SK-N-MC (cell line): ENCODE results near the gene SIVA1.
A peak's percentile ranks its signal among the peaks of the same experiment; 100 is the strongest.

Experiments
- DNase-seq: peaks from one replicate; pipeline ENCODE4 v3.0.0-alpha.2; 2011; ENCODE audit warnings: low read depth, low spot score
- H3K27ac ChIP-seq: fragments of 200-600 bp; sonication (generic); 2 replicates; pipeline ENCODE4 v1.5.1; 2016; ENCODE audit warnings: mixed run types
- H3K36me3 ChIP-seq: fragments of 200-600 bp; sonication (generic); 2 replicates; pipeline ENCODE4 v1.6.1; 2017; ENCODE audit warnings: antibody characterized with exemption, low read length, mixed read lengths; ENCODE audit not compliant: insufficient read depth
- H3K4me3 ChIP-seq: fragments of 200-600 bp; sonication (generic); 2 replicates; pipeline ENCODE4 v1.5.1; 2016
- H3K9ac ChIP-seq: fragments of 200-600 bp; sonication (generic); 2 replicates; pipeline ENCODE4 v1.8.0; 2017; ENCODE audit warnings: mixed run types, mixed read lengths; ENCODE audit not compliant: insufficient read length
- H3K9me3 ChIP-seq: fragments of 200-600 bp; sonication (generic); 2 replicates; pipeline ENCODE4 v1.6.1; 2017; ENCODE audit warnings: low read depth, mild to moderate bottlenecking, antibody characterized with exemption, low read length, moderate library complexity, mixed read lengths
- EZH2 ChIP-seq: fragments of 200-600 bp; sonication (generic); IDR thresholded peaks from one replicate; pipeline ENCODE4 v1.6.1; 2017; ENCODE audit warnings: antibody characterized with exemption
- FOXP2 ChIP-seq: optimal IDR thresholded peaks from 2 replicates; pipeline ENCODE3; 2011; ENCODE audit warnings: mild to moderate bottlenecking, moderate library complexity; ENCODE audit not compliant: insufficient read depth; ENCODE audit errors: extremely low read length, control extremely low read depth
- POLR2AphosphoS5 ChIP-seq: IDR thresholded peaks from 2 replicates; pipeline ENCODE4 v1.6.1; 2012; ENCODE audit warnings: mild to moderate bottlenecking, low read depth, low read length, borderline replicate concordance

Gene SIVA1

GRCh38 chr14:104757681-104758392 lies 4.9 kb downstream of the SIVA1 start:
- TF ChIP-seq POLR2AphosphoS5 (no peak), EZH2 (no peak), FOXP2 (no peak)
- DNase-seq: no peak
- Histone ChIP-seq H3K4me3 (no peak overlapping the region), H3K27ac (no peak overlapping the region), H3K9ac (no peak overlapping the region), H3K36me3 (peaks cover 24% of the 10 kb centered on the region; the same call in 1 of the 2 replicates), H3K9me3 (no peaks in the 10 kb centered on the region)

GRCh38 chr14:104758981-104759969 lies 6.3 kb downstream of the SIVA1 start:
- Histone ChIP-seq H3K36me3 (peaks cover 24% of the 10 kb centered on the region; the same call in 1 of the 2 replicates), H3K9me3 (no peaks in the 10 kb centered on the region), H3K27ac (no peak overlapping the region), H3K4me3 (no peak overlapping the region), H3K9ac (no peak overlapping the region)
- no peak for DNase-seq
- TF ChIP-seq FOXP2 (no peak), POLR2AphosphoS5 (no peak), EZH2 (no peak)

GRCh38 chr14:104765517-104765916 lies 12.6 kb downstream of the SIVA1 start:
- Histone ChIP-seq H3K9me3 (no peaks in the 10 kb centered on the region), H3K4me3 (no peak overlapping the region), H3K9ac (no peak overlapping the region), H3K36me3 (no peaks in the 10 kb centered on the region; the same call in 1 of the 2 replicates), H3K27ac (no peak overlapping the region)
- no peak for DNase-seq
- no peak for TF ChIP-seq POLR2AphosphoS5
- TF ChIP-seq EZH2: no peak
- TF ChIP-seq FOXP2: no peak

DNA sequence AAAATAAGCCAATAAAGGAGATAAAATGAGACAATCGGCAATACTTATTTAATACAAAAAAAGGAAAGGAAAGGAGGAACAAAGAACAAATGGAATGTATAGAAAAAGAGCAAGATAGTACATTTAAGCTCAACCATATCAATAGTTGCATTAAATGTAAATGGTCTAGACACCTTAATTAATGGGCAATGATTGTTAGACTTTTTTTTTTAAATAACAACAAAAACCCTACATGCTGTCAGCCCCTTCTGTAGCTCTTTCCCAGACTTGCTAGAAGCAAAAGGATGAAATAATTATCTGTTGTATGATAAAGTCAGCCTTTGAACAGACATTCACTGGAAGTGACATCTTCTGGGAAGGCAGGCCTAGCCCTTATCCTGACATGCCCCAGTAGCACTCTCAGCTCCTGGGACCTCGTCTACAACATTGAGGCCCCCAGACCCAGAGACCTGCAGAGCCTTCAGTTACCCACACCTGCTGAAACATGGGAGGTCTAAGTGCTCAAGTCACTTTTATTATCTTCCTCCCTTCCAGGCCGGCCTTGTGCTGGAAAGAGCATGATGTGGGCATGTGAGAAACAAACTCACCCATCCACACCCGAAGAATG lies 13.4 kb downstream of the SIVA1 start:
- H3K9me3 ChIP-seq: peaks cover 5% of the 10 kb centered on the region; the same call in 1 of the 2 replicates
- DNase-seq: no peak
- no peak overlapping the region for H3K27ac ChIP-seq
- TF ChIP-seq POLR2AphosphoS5 (no peak), FOXP2 (no peak), EZH2 (no peak)
- no peak overlapping the region for H3K4me3 ChIP-seq
- H3K9ac ChIP-seq: no peak overlapping the region
- peaks cover 4% of the 10 kb centered on the region; the same call in 1 of the 2 replicates for H3K36me3 ChIP-seq

GRCh38 chr14:104766863-104767633 lies 14.1 kb downstream of the SIVA1 start:
- peaks cover 5% of the 10 kb centered on the region; the same call in 1 of the 2 replicates for H3K9me3 ChIP-seq
- peaks cover 11% of the 10 kb centered on the region; the same call in 1 of the 2 replicates for H3K36me3 ChIP-seq
- no peak overlapping the region for H3K4me3 ChIP-seq
- no peak for DNase-seq
- H3K27ac ChIP-seq: no peak overlapping the region
- no peak for TF ChIP-seq EZH2
- no peak for TF ChIP-seq FOXP2
- TF ChIP-seq POLR2AphosphoS5: no peak
- no peak overlapping the region for H3K9ac ChIP-seq

DNA sequence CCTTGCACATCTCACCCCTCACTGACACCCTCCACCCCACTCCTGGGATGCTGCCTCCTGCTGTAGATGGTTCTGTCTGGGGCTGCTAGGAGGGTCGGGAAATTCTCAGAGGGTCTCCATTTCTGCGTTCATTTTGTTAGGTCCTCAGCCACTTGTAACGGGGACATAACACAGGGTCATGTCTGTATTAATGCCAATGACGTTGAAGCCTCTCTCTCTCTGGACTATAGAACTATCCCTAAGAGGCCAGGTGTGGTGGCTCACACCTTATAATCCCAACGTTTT lies 14.6 kb downstream of the SIVA1 start:
- DNase-seq: no peak
- Histone ChIP-seq H3K4me3 (no peak overlapping the region), H3K9me3 (peaks cover 5% of the 10 kb centered on the region; the same call in 1 of the 2 replicates), H3K9ac (no peak overlapping the region), H3K36me3 (peaks cover 17% of the 10 kb centered on the region; the same call in 1 of the 2 replicates), H3K27ac (no peak overlapping the region)
- no peak for TF ChIP-seq EZH2
- TF ChIP-seq FOXP2: no peak
- no peak for TF ChIP-seq POLR2AphosphoS5

- H3K4me3 ChIP-seq: peak overlapping the region; percentile 38; the same call in 1 of the 2 replicates
- no peak for DNase-seq
- TF ChIP-seq POLR2AphosphoS5: 0 out of 2 replicates have a peak, but pooled peaks have one; percentile 12
- TF ChIP-seq FOXP2: peak; percentile 75
- TF ChIP-seq EZH2: no peak
- no peak overlapping the region for H3K9ac ChIP-seq
- peaks cover 5% of the 10 kb centered on the region; the same call in 1 of the 2 replicates for H3K9me3 ChIP-seq
- no peak overlapping the region; the same call in 1 of the 2 replicates for H3K27ac ChIP-seq
- H3K36me3 ChIP-seq: peaks cover 17% of the 10 kb centered on the region; the same call in 1 of the 2 replicates
Observed at GRCh38 chr14:104768437-104769323, 15.7 kb downstream of the SIVA1 start.
